ENCODE measurements around the gene LGALS3. TPM values are rescaled to one million over a fixed set of nuclear protein-coding genes. Genes with fewer than 3 reads are reported as not detected.
"Not testable (repeated sequence)": the region's sequence is repeated elsewhere in the genome, so short reads cannot be mapped to it uniquely, and the experiment has no call there.

Gene LGALS3
- 317 and 333 TPM in 2 replicates for total RNA-seq (2014; rRNA removed)
- percentile 94 among the genes with signal in this experiment for Bru-seq, nascent RNA
- BruChase-seq, experiment 1, labeled RNA remaining after a 6-hour chase: percentile 88 among the genes with signal in this experiment
- BruChase-seq, experiment 2, labeled RNA remaining after a 2-hour chase: percentile 91 among the genes with signal in this experiment
- long read RNA-seq, transcript LGALS3-201 (6 exons, 1,146 nt): major isoform, 154 of 209 reads
- long read RNA-seq, transcript LGALS3-207 (4 exons, 1,734 nt): minor isoform, 15 of 209 reads
- long read RNA-seq, partial matches to known transcripts: 5 of 209 reads
- long read RNA-seq, other reads (novel, unspliced or antisense): 33 of 209 reads

DNA sequence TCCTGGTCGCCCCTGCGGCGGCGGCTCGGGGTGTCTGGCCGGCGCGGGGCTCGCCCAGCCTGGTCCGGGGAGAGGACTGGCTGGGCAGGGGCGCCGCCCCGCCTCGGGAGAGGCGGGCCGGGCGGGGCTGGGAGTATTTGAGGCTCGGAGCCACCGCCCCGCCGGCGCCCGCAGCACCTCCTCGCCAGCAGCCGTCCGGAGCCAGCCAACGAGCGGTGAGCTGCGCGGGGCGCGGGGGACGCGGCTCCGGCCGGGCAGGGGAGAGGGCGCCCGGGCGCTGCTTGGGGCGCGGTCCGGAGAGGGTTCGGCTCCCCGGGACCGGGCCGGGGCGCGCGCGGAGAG lies at the start of gene LGALS3:
Gene LGALS3, plus strand, starts transcription at position 167 of the 342 bp plus-strand sequence. CDS start 8,122 bp downstream, outside the sequence.
- no peak for TF ChIP-seq EZH2 (IDR thresholded peaks at IDR 0.05; ENCODE audit: low read length, unreplicated experiment)
- TF ChIP-seq EZH2phosphoT487 (IDR thresholded peaks at IDR 0.05; ENCODE audit: borderline replicate concordance, low read length): no peak
- TF ChIP-seq CTCF (conservative IDR thresholded peaks at IDR 0.05; ENCODE audit: low read depth, low read length): no peak
- no TSS peak for BruUV-seq (replicated peaks)
- peak within 1 kb of the TSS; percentile 82 for H3K27ac ChIP-seq (ENCODE audit: low read length)
- peaks cover 48% of the 10 kb centered on the region for H3K79me2 ChIP-seq (ENCODE audit: low read length)
- H3K9me3 ChIP-seq (ENCODE audit: low read length): no peaks in the 10 kb centered on the region
- peak within 1 kb of the TSS; percentile 77 for H2AFZ ChIP-seq (ENCODE audit: low read length)
- H3K4me1 ChIP-seq (ENCODE audit: insufficient read depth, low read length): peaks cover 58% of the 10 kb centered on the region
- H3K4me2 ChIP-seq (ENCODE audit: low read length): peak within 1 kb of the TSS; percentile 83
- ChIA-PET POLR2A (ENCODE audit: unreplicated experiment) (interaction anchor here (0.5 to 2.4 kb wide), 7 partner anchors 26 to 1386 kb away, joined by 3 to 45 read pairs (median 4); no protein-coding TSS in a partner anchor), CTCF (interaction anchor here (2.0 kb wide), 1 partner anchor 26 kb away, joined by 6 read pairs; no protein-coding TSS in a partner anchor)
- intact Hi-C loops (cut with micrococcal nuclease): loop anchor here (1.0 kb wide), 1 partner anchor 40 kb away; no protein-coding TSS in a partner anchor
- peaks cover 35% of the 10 kb centered on the region for H4K20me1 ChIP-seq (ENCODE audit: low read length)
- H3K9ac ChIP-seq (ENCODE audit: low read length): peak within 1 kb of the TSS; percentile 87
- peak within 1 kb of the TSS; percentile 73 for H3K4me3 ChIP-seq (ENCODE audit: low read length)
- DNase-seq (peak; percentile 92), ATAC-seq (peak; percentile 66)
- peaks cover 10% of the 10 kb centered on the region for H3F3A ChIP-seq (ENCODE audit: low read length, unreplicated experiment)
- H3K27me3 ChIP-seq (ENCODE audit: low read length): no peaks in the 10 kb centered on the region
- no peaks in the 10 kb centered on the region for H3K9me2 ChIP-seq (replicated peaks; ENCODE audit: low read length)
- peaks cover 14% of the 10 kb centered on the region for H3K36me3 ChIP-seq (ENCODE audit: low read depth, low read length)

- intact Hi-C loops (cut with micrococcal nuclease); H3K9ac ChIP-seq (ENCODE audit: low read length); H3K4me1 ChIP-seq (ENCODE audit: insufficient read depth, low read length); H3K27ac ChIP-seq (ENCODE audit: low read length); H3K36me3 ChIP-seq (ENCODE audit: low read depth, low read length); ATAC-seq; H4K20me1 ChIP-seq (ENCODE audit: low read length); H3F3A ChIP-seq (ENCODE audit: low read length, unreplicated experiment); H3K79me2 ChIP-seq (ENCODE audit: low read length); H3K27me3 ChIP-seq (ENCODE audit: low read length); H3K9me3 ChIP-seq (ENCODE audit: low read length); H3K9me2 ChIP-seq (replicated peaks; ENCODE audit: low read length); H3K4me3 ChIP-seq (ENCODE audit: low read length); H2AFZ ChIP-seq (ENCODE audit: low read length); BruUV-seq (replicated peaks); CTCF ChIA-PET; H3K4me2 ChIP-seq (ENCODE audit: low read length); DNase-seq: not testable (repeated sequence)
- POLR2A ChIA-PET (ENCODE audit: unreplicated experiment): interaction anchor here (0.5 kb wide), 1 partner anchor 55 kb away, joined by 10 read pairs; no protein-coding TSS in a partner anchor
Measured at GRCh38 chr14:55079961-55080360, 49.1 kb upstream of the LGALS3 start.

DNA sequence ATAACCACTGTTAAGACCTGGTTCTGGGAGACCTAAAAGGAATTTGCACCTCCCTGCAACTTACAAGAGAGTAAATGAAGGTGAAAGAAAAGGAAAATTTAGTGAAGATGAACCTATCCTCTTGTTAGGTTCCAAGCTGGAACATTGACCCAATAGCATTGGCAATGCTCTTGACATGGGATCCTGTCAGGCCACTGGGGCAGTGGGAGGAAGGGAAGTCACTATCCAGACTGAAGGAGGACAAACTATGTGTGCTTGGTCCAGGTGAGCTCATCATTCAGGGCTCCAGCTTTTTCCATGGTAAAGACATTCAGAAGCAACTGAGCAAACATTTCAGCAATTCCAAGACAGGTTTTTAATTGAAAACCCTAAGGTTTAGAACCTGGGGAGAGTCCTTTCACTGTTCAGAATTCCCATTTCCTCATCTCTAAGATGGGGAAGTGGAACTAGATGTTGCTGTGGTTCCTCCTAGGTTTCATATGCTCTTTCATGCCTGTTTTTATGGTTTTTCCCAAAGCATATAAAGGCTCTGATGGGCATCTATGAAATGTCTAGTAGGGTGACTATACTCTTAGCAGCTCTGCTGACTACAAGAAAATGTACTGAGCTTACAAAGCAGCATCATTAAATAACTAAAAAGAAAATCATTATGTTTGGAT lies 44.5 kb upstream of the LGALS3 start:
- BruUV-seq (replicated peaks): no TSS peak
- H3K9me2 ChIP-seq (replicated peaks; ENCODE audit: low read length): no peaks in the 10 kb centered on the region
- no peaks in the 10 kb centered on the region for H4K20me1 ChIP-seq (ENCODE audit: low read length)
- no peaks in the 10 kb centered on the region for H3F3A ChIP-seq (ENCODE audit: low read length, unreplicated experiment)
- no peak overlapping the region for H3K9ac ChIP-seq (ENCODE audit: low read length)
- no peak for DNase-seq
- H3K27ac ChIP-seq (ENCODE audit: low read length): no peak overlapping the region
- POLR2A ChIA-PET (ENCODE audit: unreplicated experiment): interaction anchor here (0.6 kb wide), 1 partner anchor 33 kb away, joined by 3 read pairs; the partner anchor contains the start of gene MAPK1IP1L
- no peaks in the 10 kb centered on the region for H3K36me3 ChIP-seq (ENCODE audit: low read depth, low read length)
- peaks cover 3% of the 10 kb centered on the region; the same call in 1 of the 2 replicates for H3K4me1 ChIP-seq (ENCODE audit: insufficient read depth, low read length)
- CTCF ChIA-PET: no interaction called here
- H3K9me3 ChIP-seq (ENCODE audit: low read length): no peaks in the 10 kb centered on the region
- H3K27me3 ChIP-seq (ENCODE audit: low read length): no peaks in the 10 kb centered on the region
- no peaks in the 10 kb centered on the region for H3K79me2 ChIP-seq (ENCODE audit: low read length)
- no peak overlapping the region for H2AFZ ChIP-seq (ENCODE audit: low read length)
- no peak overlapping the region for H3K4me2 ChIP-seq (ENCODE audit: low read length)
- no peak overlapping the region for H3K4me3 ChIP-seq (ENCODE audit: low read length)
- no peak for ATAC-seq
- intact Hi-C loops (cut with micrococcal nuclease): loop anchor here (5.0 kb wide), 2 partner anchors 63 to 348 kb away; no protein-coding TSS in a partner anchor
- TF ChIP-seq CTCF (conservative IDR thresholded peaks at IDR 0.05; ENCODE audit: low read depth, low read length) (no peak), EZH2 (IDR thresholded peaks at IDR 0.05; ENCODE audit: low read length, unreplicated experiment) (no peak), EZH2phosphoT487 (IDR thresholded peaks at IDR 0.05; ENCODE audit: borderline replicate concordance, low read length) (no peak)

Data from PC-3 (cell line).